Activated CD8-positive, alpha-beta memory T cell treated with anti-CD3 and anti-CD28 coated beads, Interleukin-2, amount 50 U/mL, for 4 hours (primary cell): Measurements from ENCODE around the gene SERTAD4.
A peak's percentile ranks its signal among the peaks of the same experiment; 100 is the strongest.
"Not testable (repeated sequence)": the region's sequence is repeated elsewhere in the genome, so short reads cannot be mapped to it uniquely, and the experiment has no call there.

Source experiments
- DNase-seq: peaks from one replicate; pipeline ENCODE4 v3.0.0-alpha.2; 2020

The SERTAD4 gene

GRCh38 chr1:210262167-210262896 is 29.7 kb downstream of the SERTAD4 start:
- DNase-seq = no peak

- no peak for DNase-seq
Measured at GRCh38 chr1:210262897-210263272, 30.3 kb downstream of the SERTAD4 start.

GRCh38 chr1:210263963-210264362 is 31.4 kb downstream of the SERTAD4 start:
- no peak for DNase-seq

DNA sequence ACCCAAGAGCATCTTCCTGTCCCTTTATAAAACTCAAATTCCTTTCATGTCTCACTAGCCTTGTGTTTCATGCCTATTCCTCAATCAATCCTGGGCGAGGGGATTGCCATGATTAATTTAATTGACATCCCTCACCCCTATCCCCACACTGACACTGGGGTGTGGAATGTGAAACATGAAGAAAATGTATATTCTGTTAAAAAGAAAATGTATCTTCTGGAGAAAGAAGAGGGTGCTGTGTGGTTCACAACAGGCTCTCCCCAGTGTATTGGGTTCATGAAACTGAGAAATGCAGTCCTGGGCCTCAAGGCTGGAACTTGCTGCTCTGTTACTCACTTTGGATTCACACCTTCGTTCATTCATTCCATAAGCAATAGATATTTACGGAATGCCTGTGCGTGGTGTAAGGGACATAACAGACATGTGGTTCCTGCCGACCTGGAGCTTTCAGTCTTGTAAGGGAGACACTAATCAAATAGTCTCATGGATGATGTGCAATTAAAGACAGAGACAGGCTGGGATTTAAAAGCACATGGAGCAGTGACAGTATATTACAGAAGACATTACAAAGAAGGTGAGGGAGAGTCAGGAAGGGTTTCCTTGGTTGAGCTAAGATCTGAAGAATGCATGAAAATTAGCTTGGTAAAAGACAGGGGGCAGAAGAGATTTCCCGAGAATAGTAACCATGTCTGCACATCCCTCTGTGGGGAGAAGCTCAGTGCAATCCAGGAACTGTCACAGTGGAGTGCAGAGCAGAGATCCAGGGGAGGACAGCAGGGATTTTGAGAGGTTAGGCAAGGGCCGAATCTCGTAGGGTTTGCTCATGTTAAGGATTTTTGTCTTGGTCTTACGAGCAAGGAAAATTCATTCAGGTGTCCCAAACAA is 32.1 kb downstream of the SERTAD4 start:
- no peak for DNase-seq

- not testable (repeated sequence) for DNase-seq
Measured at GRCh38 chr1:210265392-210265955, 32.9 kb downstream of the SERTAD4 start.

DNA sequence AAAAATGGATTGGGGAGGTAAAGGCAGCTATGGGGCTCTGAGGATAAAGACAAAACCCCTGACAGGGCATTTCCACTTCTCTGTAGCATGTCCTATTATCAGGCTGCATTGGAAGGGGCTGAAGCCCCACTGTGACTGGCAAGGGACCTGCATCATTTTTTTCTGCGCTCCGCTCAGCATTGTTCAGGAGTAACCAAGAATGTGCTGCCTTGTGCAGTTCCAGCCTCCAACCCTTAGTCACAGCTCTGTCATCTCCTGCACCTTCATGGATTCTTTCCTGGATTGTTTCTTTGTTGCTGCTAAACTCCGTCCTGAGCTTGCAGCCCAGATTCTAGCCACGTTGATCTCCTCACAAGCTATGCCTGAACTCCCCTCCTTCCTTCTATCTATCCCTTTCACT is 37.4 kb downstream of the SERTAD4 start:
- no peak for DNase-seq

DNA sequence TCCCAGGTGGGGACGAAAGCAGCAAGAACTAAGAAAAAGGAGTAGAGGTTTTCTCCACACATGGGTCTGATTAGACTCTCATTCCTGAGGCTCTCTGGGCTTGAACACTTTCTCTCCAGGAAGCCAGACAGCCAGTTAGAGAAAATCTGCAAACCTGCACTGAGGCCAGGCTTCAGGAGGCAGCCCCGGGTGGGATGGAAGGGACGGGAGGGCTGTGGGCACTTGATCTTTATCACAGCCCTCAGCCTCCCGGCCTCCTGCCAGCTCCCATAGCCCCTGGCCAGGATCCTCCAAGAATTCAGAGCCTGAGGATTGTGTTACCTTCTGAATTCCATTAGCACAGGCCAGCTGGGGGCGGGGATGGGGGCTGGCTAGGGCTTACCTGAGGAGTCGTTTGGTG is 40.1 kb downstream of the SERTAD4 start:
- DNase-seq = no peak

DNA sequence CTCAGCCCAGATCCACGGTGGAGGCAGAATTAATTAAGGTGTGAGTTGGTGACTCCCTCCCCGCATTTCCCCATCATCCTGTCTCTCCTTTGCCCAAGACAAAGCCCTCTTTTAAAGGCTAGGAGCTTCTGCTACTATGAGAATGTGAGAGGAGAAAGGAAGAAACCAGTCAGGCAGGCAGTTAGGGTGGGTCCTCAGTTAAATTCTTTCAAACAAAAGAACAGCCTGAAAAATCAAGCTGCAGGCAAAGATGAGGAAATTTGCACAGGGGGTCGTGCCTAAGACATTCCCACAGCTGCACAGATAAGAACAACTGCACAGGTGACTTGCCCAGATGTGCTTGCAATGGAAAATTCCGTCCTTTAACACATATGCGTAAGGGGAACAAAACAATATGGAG is 47.6 kb downstream of the SERTAD4 start:
- DNase-seq = no peak

DNA sequence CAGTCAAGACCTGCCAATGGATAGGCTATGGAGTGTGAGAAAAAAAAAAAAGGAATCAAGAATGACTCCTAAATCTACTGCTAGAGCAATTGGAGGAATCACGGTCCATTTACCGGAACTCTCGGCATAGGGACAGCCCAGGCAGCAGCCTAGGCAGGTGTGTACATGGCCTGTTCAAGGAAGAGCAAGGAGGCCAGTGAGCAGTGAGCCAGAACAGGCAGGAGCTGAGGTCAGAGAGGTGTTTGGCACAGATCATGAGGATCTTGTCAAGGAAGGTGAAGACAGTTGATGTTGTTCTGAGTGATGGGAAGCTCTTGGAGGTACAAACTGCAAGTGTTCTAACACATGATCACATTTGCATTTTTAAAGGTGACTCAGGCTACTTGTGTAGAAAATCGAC is 55.5 kb downstream of the SERTAD4 start:
- DNase-seq = no peak

- no peak for DNase-seq
Measured at GRCh38 chr1:210289248-210289647, 56.7 kb downstream of the SERTAD4 start.

GRCh38 chr1:210291081-210291764 is 58.6 kb downstream of the SERTAD4 start:
- no peak for DNase-seq

- DNase-seq = no peak
Measured at GRCh38 chr1:210291786-210292230, 59.2 kb downstream of the SERTAD4 start.

- DNase-seq = peak; percentile 43
Measured at GRCh38 chr1:210292231-210292871, 59.8 kb downstream of the SERTAD4 start.

DNA sequence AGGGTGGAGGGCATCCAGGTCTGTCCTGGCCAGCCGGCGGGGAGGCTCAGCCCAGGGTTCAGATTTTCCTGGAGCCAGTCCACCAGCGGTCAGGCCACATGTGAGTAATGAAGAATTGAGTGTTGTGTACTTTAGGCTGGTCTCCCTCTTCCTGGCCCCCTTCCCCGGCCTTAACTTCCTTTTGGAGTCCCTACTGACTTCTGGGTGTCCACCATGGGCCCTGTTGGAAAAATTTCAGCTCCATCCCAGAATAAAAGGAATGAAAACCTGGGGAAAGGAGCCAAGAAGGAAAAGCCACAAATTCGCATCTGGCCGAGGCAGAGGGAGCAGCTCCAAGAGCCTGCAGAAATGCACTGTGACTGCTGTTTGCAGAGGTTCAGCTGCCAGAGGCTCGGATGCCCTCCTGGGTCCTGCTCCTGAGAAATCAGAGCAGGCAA is 60.6 kb downstream of the SERTAD4 start:
- no peak for DNase-seq

- no peak for DNase-seq
Measured at GRCh38 chr1:210294999-210295745, 62.6 kb downstream of the SERTAD4 start.
